Loucy (cell line): Measurements from ENCODE around the gene ELOVL3.
A peak's percentile ranks its signal among the peaks of the same experiment; 100 is the strongest.

ENCODE experiments used
- H2AFZ ChIP-seq: fragments of 200-600 bp; sonication (generic); 2 replicates; pipeline ENCODE4 v1.6.0; 2016; ENCODE audit warnings: antibody characterized with exemption, mild to moderate bottlenecking, low read length, moderate library complexity
- H3F3A ChIP-seq: fragments of 200-600 bp; 2 replicates; pipeline ENCODE4 v1.6.0; 2016; ENCODE audit warnings: antibody characterized with exemption, low read depth, mild to moderate bottlenecking
- H3K27me3 ChIP-seq: fragments of 200-600 bp; sonication (generic); 2 replicates; pipeline ENCODE4 v1.6.1; 2014; ENCODE audit warnings: low read length, mild to moderate bottlenecking; ENCODE audit not compliant: insufficient read depth, poor library complexity, severe bottlenecking
- H3K36me3 ChIP-seq: fragments of 200-600 bp; sonication (generic); 2 replicates; pipeline ENCODE4 v1.6.1; 2016; ENCODE audit warnings: low read length; ENCODE audit not compliant: insufficient read depth
- H3K4me1 ChIP-seq: fragments of 200-600 bp; sonication (generic); 2 replicates; pipeline ENCODE4 v1.5.1; 2014; ENCODE audit warnings: low read length, mild to moderate bottlenecking; ENCODE audit not compliant: insufficient read depth, poor library complexity, severe bottlenecking
- H3K4me2 ChIP-seq: fragments of 200-600 bp; sonication (generic); 2 replicates; pipeline ENCODE4 v1.6.0; 2014; ENCODE audit warnings: antibody characterized with exemption, low read length, low read depth, mild to moderate bottlenecking; ENCODE audit not compliant: poor library complexity, severe bottlenecking
- H3K4me3 ChIP-seq: fragments of 200-600 bp; sonication (generic); 2 replicates; pipeline ENCODE4 v1.5.1; 2014; ENCODE audit warnings: low read length, mild to moderate bottlenecking, mixed read lengths; ENCODE audit not compliant: poor library complexity, severe bottlenecking
- H3K79me2 ChIP-seq: fragments of 200-600 bp; sonication (generic); 2 replicates; pipeline ENCODE4 v1.6.1; 2014; ENCODE audit warnings: low read length; ENCODE audit not compliant: insufficient read depth
- H3K9ac ChIP-seq: fragments of 200-600 bp; sonication (generic); 2 replicates; pipeline ENCODE4 v1.6.0; 2014; ENCODE audit warnings: mild to moderate bottlenecking, low read depth, low read length, moderate library complexity; ENCODE audit not compliant: poor library complexity, severe bottlenecking
- H3K9me2 ChIP-seq: fragments of 200-600 bp; sonication (generic); replicated peaks from 2 replicates; pipeline ENCODE4 v1.6.1; 2016; ENCODE audit warnings: low read depth, low read length, mixed read lengths
- H3K9me3 ChIP-seq: fragments of 200-600 bp; sonication (generic); 2 replicates; pipeline ENCODE4 v1.6.1; 2014; ENCODE audit warnings: mild to moderate bottlenecking, antibody characterized with exemption, low read length, low read depth; ENCODE audit not compliant: insufficient read depth
- H4K20me1 ChIP-seq: fragments of 200-600 bp; sonication (generic); 2 replicates; pipeline ENCODE4 v1.6.0; 2014; ENCODE audit warnings: antibody characterized with exemption, low read length, mild to moderate bottlenecking; ENCODE audit not compliant: insufficient read depth, poor library complexity, severe bottlenecking
- EZH2phosphoT487 ChIP-seq: fragments of 200-600 bp; IDR thresholded peaks from 2 replicates; pipeline ENCODE4 v1.6.1; 2018; ENCODE audit warnings: antibody characterized with exemption, mild to moderate bottlenecking, moderate library complexity, borderline replicate concordance
- TF ChIP-seq, protein P1 (sequence below): fragments of 200-600 bp; sonication (generic); conservative IDR thresholded peaks from 2 replicates; pipeline ENCODE4 v1.5.1; 2014; ENCODE audit warnings: mild to moderate bottlenecking, antibody characterized with exemption, low read length

Gene ELOVL3

DNA sequence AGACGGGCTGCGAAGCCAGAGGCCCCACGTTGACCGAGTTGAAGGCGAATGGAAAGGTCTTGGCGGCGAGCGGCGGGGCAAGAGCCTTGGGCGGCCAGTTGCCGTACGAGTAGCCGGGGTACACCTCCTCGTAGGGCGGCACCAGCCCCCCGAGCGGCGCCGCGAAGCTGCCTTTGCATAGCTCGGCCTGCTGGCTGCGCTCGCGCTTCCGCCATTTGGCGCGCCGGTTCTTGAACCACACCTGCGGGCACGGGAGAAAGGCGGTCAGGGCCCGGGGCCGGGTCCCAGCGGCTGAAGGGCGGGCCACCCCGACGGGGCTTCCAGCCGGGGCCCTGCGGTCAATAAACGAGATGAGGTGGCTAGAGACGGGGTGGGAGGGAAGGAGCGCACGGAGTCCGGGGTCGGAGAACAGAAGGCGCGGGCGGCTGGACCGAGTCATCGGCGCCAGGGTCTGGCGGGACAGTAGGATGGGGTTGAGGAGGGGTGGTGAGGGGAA, 4.8 kb downstream of the ELOVL3 start:
- Histone ChIP-seq H3K9ac (no peak overlapping the region), H3K4me2 (no peak overlapping the region), H3K27me3 (no peaks in the 10 kb centered on the region)

DNA sequence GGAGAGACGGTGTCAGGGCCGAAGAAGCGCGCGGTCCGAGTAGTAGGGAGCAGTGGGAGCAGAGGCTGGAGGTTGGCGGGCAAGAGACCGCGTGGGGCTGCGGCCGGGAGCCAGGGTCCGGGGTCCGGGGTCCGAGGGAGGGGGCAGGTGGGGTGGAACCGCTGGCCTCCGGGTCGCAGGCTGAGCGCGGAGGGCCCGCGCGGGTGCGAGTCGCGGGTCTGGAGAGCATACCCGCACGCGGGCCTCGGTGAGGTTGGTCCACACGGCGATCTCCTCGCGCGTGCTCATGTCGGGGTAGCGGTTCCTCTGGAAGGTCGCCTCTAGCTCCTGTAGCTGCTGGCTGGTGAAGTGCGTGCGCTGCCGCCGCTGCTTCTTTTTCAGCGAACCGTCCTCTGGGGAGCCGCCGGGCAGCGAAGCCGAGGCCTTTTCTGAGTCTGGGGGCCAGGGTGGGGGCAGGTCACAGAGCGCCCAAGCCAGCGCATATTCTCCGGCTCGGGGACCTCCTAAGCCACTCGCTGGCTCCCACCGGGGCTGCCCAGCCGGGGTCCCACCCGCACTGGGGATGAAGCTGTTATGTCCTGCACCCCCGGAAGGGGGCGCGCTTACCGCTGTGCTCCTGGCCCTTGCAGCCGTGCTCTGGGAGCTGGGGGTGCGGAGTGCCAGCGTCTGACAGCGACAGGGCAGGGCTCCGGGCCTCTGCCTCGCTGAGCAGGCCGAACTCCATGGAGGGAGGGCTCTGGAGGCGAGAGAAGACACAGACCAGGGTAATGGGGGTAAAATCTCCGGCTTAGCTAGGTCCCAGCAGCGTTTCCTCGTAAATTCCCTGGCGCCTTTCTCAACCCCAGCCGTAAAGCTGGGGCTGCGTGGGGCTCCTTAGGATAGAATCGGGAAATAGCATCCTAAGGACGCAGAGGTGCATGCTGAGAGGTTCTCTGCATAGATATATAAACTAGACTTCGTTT, 5.5 kb downstream of the ELOVL3 start:
- H3K4me3 ChIP-seq, result no peak overlapping the region
- no peaks in the 10 kb centered on the region for H3K9me2 ChIP-seq
- H3K79me2 ChIP-seq, result no peaks in the 10 kb centered on the region
- no peaks in the 10 kb centered on the region for H3K36me3 ChIP-seq
- no peaks in the 10 kb centered on the region for H3K27me3 ChIP-seq
- no peak overlapping the region for H3K4me2 ChIP-seq
- H2AFZ ChIP-seq, result no peak overlapping the region
- TF ChIP-seq, protein P1, sequence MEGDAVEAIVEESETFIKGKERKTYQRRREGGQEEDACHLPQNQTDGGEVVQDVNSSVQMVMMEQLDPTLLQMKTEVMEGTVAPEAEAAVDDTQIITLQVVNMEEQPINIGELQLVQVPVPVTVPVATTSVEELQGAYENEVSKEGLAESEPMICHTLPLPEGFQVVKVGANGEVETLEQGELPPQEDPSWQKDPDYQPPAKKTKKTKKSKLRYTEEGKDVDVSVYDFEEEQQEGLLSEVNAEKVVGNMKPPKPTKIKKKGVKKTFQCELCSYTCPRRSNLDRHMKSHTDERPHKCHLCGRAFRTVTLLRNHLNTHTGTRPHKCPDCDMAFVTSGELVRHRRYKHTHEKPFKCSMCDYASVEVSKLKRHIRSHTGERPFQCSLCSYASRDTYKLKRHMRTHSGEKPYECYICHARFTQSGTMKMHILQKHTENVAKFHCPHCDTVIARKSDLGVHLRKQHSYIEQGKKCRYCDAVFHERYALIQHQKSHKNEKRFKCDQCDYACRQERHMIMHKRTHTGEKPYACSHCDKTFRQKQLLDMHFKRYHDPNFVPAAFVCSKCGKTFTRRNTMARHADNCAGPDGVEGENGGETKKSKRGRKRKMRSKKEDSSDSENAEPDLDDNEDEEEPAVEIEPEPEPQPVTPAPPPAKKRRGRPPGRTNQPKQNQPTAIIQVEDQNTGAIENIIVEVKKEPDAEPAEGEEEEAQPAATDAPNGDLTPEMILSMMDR, result peak; percentile 75
- no peak for TF ChIP-seq EZH2phosphoT487
- H3K4me1 ChIP-seq, result peaks cover under 1% of the 10 kb centered on the region
- H3K9me3 ChIP-seq, result no peaks in the 10 kb centered on the region
- H4K20me1 ChIP-seq, result no peaks in the 10 kb centered on the region
- no peak overlapping the region for H3K9ac ChIP-seq
- H3F3A ChIP-seq, result no peaks in the 10 kb centered on the region

More for the DNA sequence above, 4.8 kb downstream of the ELOVL3 start:
- H3K4me3 ChIP-seq, result no peak overlapping the region
- H3K4me1 ChIP-seq, result peaks cover 6% of the 10 kb centered on the region
- H3K36me3 ChIP-seq, result no peaks in the 10 kb centered on the region
- no peaks in the 10 kb centered on the region for H4K20me1 ChIP-seq
- H2AFZ ChIP-seq, result no peak overlapping the region
- H3K9me3 ChIP-seq, result no peaks in the 10 kb centered on the region
- no peaks in the 10 kb centered on the region for H3F3A ChIP-seq
- TF ChIP-seq, protein P1, result no peak
- no peak for TF ChIP-seq EZH2phosphoT487
- no peaks in the 10 kb centered on the region for H3K9me2 ChIP-seq
- H3K79me2 ChIP-seq, result no peaks in the 10 kb centered on the region

DNA sequence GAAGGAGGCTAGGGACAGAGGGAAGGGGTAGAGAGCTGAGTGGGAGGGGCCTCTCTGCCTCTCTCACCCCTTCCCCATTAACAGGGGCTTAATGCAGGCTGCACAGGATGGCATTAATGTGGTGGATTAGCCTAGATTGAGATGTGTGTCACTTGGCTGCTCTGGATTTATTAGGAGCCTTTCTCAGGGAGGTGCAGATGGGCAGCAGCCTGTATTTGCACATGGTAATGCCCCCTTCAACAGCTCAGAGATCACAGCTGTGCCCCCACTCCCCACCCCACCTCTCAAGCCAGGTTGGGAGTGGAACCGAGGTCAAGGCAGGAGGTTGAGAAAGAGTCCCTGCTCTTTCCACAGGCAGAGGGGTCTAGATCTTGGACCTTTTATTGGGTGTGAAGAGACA, 7.9 kb downstream of the ELOVL3 start:
- H3K9me3 ChIP-seq, result no peaks in the 10 kb centered on the region
- no peaks in the 10 kb centered on the region for H3K36me3 ChIP-seq
- H3K79me2 ChIP-seq, result no peaks in the 10 kb centered on the region
- no peak overlapping the region for H3K9ac ChIP-seq
- no peaks in the 10 kb centered on the region for H3F3A ChIP-seq
- no peaks in the 10 kb centered on the region for H3K9me2 ChIP-seq
- H3K4me2 ChIP-seq, result no peak overlapping the region
- no peaks in the 10 kb centered on the region for H4K20me1 ChIP-seq
- no peak for TF ChIP-seq EZH2phosphoT487
- TF ChIP-seq, protein P1, result no peak
- no peak overlapping the region for H2AFZ ChIP-seq
- no peaks in the 10 kb centered on the region for H3K27me3 ChIP-seq
- no peaks in the 10 kb centered on the region for H3K4me1 ChIP-seq
- no peak overlapping the region for H3K4me3 ChIP-seq
